GM13977 (cell line): ENCODE measurements around the gene RNF5.
"Not testable (repeated sequence)": the region's sequence is repeated elsewhere in the genome, so short reads cannot be mapped to it uniquely, and the experiment has no call there.

Experiments used
- DNase-seq: peaks from one replicate; pipeline ENCODE4 v3.0.0; 2012; ENCODE audit warnings: low spot score
- in situ Hi-C: fragments of 300-500 bp; cut with MboI; formaldehyde crosslinking; loops from one replicate; pipeline ENCODE4 v1.12.0; 2022; ENCODE audit warnings: low sequenced_read_pairs, low pct_unique_long_range_greater_than_20kb, mixed read lengths, inconsistent platforms; ENCODE audit not compliant: unreplicated experiment
- TF ChIP-seq, protein P1 (sequence below): IDR thresholded peaks from 2 replicates; pipeline ENCODE4 v1.5.1; 2012; ENCODE audit warnings: mild to moderate bottlenecking, control low read depth; ENCODE audit not compliant: insufficient read depth; ENCODE audit errors: extremely low read depth, missing control alignments

RNF5 gene

DNA sequence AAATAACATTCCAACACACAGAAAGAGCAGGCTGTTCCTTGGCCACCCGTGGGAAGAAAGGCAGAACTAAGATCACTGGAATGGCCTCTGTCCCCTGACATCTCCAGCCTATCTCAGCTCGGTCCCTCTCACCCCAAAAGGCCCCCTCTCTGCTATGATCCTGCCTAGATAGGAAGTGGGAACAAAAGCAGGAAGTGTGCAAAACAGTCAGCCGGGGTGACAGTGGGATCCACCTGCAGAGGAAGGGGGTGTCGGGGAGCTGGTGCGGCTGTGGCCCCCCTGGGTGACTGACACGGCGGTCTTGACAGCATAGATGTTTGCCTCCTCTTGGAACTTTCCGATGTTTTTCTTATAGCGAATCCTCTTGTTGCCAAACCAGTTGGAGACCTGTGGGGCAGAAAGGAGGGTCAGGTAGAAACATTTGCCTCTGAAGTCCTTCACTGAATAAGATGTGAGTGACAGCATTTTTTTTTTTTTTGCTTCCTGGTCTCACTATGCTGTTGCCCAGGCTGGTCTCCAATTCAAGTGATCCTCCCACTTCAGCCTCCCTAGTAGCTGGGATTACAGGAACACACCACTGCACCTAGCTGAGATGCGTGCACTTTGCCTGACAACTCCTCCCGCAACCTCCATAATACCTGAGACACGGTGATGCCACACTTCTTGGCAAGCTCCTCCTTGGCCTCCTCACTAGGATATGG lies 9.0 kb downstream of the RNF5 start:
- TF ChIP-seq, protein P1, sequence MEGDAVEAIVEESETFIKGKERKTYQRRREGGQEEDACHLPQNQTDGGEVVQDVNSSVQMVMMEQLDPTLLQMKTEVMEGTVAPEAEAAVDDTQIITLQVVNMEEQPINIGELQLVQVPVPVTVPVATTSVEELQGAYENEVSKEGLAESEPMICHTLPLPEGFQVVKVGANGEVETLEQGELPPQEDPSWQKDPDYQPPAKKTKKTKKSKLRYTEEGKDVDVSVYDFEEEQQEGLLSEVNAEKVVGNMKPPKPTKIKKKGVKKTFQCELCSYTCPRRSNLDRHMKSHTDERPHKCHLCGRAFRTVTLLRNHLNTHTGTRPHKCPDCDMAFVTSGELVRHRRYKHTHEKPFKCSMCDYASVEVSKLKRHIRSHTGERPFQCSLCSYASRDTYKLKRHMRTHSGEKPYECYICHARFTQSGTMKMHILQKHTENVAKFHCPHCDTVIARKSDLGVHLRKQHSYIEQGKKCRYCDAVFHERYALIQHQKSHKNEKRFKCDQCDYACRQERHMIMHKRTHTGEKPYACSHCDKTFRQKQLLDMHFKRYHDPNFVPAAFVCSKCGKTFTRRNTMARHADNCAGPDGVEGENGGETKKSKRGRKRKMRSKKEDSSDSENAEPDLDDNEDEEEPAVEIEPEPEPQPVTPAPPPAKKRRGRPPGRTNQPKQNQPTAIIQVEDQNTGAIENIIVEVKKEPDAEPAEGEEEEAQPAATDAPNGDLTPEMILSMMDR = no peak
- no peak for DNase-seq
- in situ Hi-C loops = no loop called here

GRCh38 chr6:32187725-32188380 lies 9.6 kb downstream of the RNF5 start:
- in situ Hi-C loops, DNase-seq: not testable (repeated sequence)

DNA sequence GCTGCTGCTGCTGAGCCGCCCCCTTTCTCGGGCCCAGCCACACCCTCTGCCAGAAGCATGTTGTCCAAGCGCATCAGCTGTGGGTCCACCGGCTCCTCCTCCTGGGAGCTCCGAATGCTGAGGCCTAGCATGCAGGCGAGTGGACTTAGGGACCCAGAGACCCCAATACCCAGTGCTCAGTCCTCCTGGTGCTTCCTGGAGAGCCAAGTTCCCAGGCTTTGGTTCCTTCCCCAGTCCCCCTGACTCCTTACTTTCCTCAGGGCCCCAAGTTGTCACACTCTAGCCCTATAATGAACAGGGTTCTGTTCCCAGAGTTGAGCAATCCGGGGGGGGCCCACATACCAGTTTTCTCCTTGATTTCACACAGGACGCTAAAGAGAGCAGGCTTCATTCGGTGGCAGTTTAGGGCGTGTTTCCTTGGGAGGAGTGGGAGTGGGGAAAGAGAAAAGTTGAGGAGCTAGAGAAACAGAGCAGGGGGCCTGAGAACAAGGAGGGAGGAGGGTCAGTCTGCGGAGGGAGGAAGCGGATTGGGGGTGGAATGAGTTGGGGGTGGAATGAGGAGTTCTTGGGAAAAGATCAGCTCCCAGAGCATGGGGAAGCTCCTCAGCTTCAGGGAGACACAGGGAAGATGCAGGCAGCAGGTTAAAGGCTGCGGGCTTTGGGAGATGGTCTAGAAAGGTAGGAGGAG lies 10.3 kb downstream of the RNF5 start:
- DNase-seq = no peak
- TF ChIP-seq, protein P1 = no peak
- in situ Hi-C loops = no loop called here

GRCh38 chr6:32189069-32189741 lies 11.0 kb downstream of the RNF5 start:
- no peak for DNase-seq
- TF ChIP-seq, protein P1 = no peak
- in situ Hi-C loops = no loop called here

DNA sequence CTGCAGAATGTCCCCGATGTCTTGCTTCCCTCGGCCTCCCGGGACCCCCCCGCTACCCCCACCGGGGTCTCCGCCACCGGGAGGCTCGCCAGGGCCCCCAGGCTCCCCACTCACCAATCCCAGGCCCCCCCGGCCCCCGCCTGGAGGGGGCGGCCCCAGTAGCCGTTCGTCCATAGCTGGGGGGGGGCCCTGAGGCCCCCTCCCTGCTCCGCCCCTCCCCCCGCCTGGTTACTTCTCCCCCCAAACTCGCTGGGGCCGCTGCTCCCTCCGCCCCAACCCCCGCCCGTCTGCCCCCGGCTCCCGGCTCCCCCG lies 11.5 kb downstream of the RNF5 start:
- TF ChIP-seq, protein P1 = no peak
- in situ Hi-C loops = no loop called here

GRCh38 chr6:32190054-32190851 lies 12.0 kb downstream of the RNF5 start, which contains the start of gene PBX2:
Gene PBX2, minus strand, starts transcription at chr6:32190202. Its CDS starts 287 bp downstream, at chr6:32189915.
- TF ChIP-seq, protein P1 = no peak
- peak; percentile 90 for DNase-seq
- in situ Hi-C loops = no loop called here

More for the DNA sequence above, 11.5 kb downstream of the RNF5 start:
- no peak for DNase-seq
